Thyroid gland (tissue), 4 donors: ENCODE data around the gene CYGB. TPM values are rescaled to one million over a fixed set of nuclear protein-coding genes. Genes with fewer than 3 reads are reported as not detected.

Experiments used
- DNase-seq, 2 donors: peaks; one replicate each; pipeline ENCODE4 v3.0.0-alpha.2; 2019
- H3K27ac ChIP-seq, 3 donors: fragments of 200-600 bp; sonication (generic); 1 replicate in 2 of 3; 2 replicates in 1 of 3; pipeline ENCODE4 v1.5.1; 2016 to 2019; ENCODE audit warnings: mild to moderate bottlenecking in 1 of 3, moderate library complexity in 1 of 3
- H3K27me3 ChIP-seq: fragments of 200-600 bp; sonication (generic); one replicate; pipeline ENCODE4 v1.5.1; 2019
- H3K36me3 ChIP-seq, 2 donors: fragments of 200-600 bp; sonication (generic); one replicate each; pipeline ENCODE4 v1.5.1; 2016 to 2019
- H3K4me1 ChIP-seq, 2 donors: fragments of 200-600 bp; sonication (generic); one replicate each; pipeline ENCODE4 v1.5.1; 2017 to 2019
- H3K4me3 ChIP-seq, 3 donors: fragments of 200-600 bp; sonication (generic); replicated peaks in 1 of 3; 1 replicate in 2 of 3; 2 replicates in 1 of 3; pipeline ENCODE4 v1.5.1; 2016; ENCODE audit warnings: mild to moderate bottlenecking in 1 of 3
- H3K9me3 ChIP-seq: fragments of 200-600 bp; sonication (generic); one replicate; pipeline ENCODE4 v1.5.1; 2017
- POLR2A ChIP-seq, 2 donors: fragments of 450-650 bp; IDR thresholded peaks; one replicate each; pipeline ENCODE4 v1.6.1; 2017; ENCODE audit warnings: antibody characterized with exemption in 2 of 2, mild to moderate bottlenecking in 2 of 2, moderate library complexity in 1 of 2
- WGBS, 2 donors: methylation state at CpG; one replicate each; pipeline ENCODE4 v1.1.5; 2017; 5-methylcytosine and 5-hydroxymethylcytosine counted together
- intact Hi-C: fragments of 100-400 bp; cut with DNase I; formaldehyde crosslinking; loops from one replicate; pipeline ENCODE4 v1.15.1; 2023
- total RNA-seq, 4 donors: library from RNA; depleted of rRNA; stranded (reverse); fragments of >200 nt; gene quantifications; one replicate each; pipeline ENCODE4 v1.2.3, GENCODE V29; 2016
- TF ChIP-seq, protein P1 (sequence below), 6 experiments: fragments of 200-600 bp in 3 of 6; fragments of 450-650 bp in 3 of 6; sonication (generic) in 3 of 6; IDR thresholded peaks; one replicate each; pipeline ENCODE4 v1.5.1; 2016 to 2019; ENCODE audit warnings: antibody characterized with exemption in 6 of 6, mild to moderate bottlenecking in 2 of 6, inconsistent platforms in 1 of 6, moderate library complexity in 1 of 6

Gene CYGB
- total RNA-seq, 4 donors from 2014 or later: 14.7 to 32.3 (median 25.6) TPM

DNA sequence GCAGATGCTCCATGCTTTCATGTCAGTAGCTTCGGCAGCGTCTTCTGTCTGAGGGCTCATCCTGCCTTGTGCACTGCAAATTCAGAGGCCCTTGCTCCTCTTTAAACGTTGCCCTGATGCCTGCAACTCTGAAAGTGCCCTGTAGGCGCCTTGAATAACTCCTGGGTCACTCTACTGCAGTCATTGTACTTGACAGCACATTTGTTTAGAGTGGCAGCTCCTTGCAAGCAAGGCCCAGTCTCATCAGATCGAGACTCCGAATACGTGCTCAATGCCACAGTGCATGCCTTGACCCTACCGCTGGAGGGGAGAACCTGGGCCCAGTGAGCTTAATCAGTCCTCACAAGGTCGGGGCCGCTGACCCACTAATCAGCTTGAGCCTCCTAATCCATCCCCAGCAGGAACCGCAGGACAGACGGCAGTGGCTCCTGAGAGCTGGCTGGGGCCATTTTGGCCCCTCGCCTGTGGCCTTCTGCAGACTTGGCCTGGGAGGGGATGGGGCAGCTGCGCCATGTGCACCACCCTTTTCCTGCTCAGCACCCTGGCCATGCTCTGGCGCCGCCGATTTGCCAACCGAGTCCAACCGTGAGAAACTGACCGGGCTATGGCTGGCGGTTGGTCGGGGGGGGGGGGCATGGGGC is 2.2 kb upstream of the CYGB start, which contains the start of gene PRCD:
TSS of gene PRCD (plus strand) at position 414 of the 641 bp plus-strand sequence. CDS start at position 512, 98 bp downstream.
- H3K27ac ChIP-seq: peak within 1 kb of the TSS; percentile 50 to 85 (median 66)

GRCh38 chr17:76538941-76539570 is 1.5 kb upstream of the CYGB start:
- Histone ChIP-seq H3K36me3 (no peaks in the 10 kb centered on the region), H3K4me3 (no peak overlapping the region), H3K9me3 (no peaks in the 10 kb centered on the region), H3K27me3 (no peaks in the 10 kb centered on the region), H3K27ac (peak overlapping the region; percentile 50 to 85 (median 66)), H3K4me1 (peaks cover 16 to 40% of the 10 kb centered on the region in 2 donors)
- DNase-seq: peak; percentile 53 to 62
- TF ChIP-seq, protein P1, sequence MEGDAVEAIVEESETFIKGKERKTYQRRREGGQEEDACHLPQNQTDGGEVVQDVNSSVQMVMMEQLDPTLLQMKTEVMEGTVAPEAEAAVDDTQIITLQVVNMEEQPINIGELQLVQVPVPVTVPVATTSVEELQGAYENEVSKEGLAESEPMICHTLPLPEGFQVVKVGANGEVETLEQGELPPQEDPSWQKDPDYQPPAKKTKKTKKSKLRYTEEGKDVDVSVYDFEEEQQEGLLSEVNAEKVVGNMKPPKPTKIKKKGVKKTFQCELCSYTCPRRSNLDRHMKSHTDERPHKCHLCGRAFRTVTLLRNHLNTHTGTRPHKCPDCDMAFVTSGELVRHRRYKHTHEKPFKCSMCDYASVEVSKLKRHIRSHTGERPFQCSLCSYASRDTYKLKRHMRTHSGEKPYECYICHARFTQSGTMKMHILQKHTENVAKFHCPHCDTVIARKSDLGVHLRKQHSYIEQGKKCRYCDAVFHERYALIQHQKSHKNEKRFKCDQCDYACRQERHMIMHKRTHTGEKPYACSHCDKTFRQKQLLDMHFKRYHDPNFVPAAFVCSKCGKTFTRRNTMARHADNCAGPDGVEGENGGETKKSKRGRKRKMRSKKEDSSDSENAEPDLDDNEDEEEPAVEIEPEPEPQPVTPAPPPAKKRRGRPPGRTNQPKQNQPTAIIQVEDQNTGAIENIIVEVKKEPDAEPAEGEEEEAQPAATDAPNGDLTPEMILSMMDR (IDR thresholded peaks at IDR 0.05): no peak
- no peak for TF ChIP-seq POLR2A (IDR thresholded peaks at IDR 0.05)
- 54 to 59% methylated on average over 9 of the region's 9 CpGs for WGBS, 2 donors
- intact Hi-C loops: no loop called here

More for the DNA sequence above, 2.2 kb upstream of the CYGB start, which contains the start of gene PRCD:
- 77 to 84% methylated on average over 14 to 17 of the region's 22 CpGs for WGBS, 2 donors
- peaks cover 16 to 42% of the 10 kb centered on the region in 2 donors for H3K4me1 ChIP-seq
- no peaks in the 10 kb centered on the region for H3K9me3 ChIP-seq
- TF ChIP-seq, protein P1 (IDR thresholded peaks at IDR 0.05): peak in 1 of 6 experiments; percentile 11
- no peak for TF ChIP-seq POLR2A (IDR thresholded peaks at IDR 0.05)
- intact Hi-C loops: no loop called here
- H3K36me3 ChIP-seq: no peaks in the 10 kb centered on the region
- DNase-seq: no peak
- no peak within 1 kb of the TSS for H3K4me3 ChIP-seq
- H3K27me3 ChIP-seq: no peaks in the 10 kb centered on the region

DNA sequence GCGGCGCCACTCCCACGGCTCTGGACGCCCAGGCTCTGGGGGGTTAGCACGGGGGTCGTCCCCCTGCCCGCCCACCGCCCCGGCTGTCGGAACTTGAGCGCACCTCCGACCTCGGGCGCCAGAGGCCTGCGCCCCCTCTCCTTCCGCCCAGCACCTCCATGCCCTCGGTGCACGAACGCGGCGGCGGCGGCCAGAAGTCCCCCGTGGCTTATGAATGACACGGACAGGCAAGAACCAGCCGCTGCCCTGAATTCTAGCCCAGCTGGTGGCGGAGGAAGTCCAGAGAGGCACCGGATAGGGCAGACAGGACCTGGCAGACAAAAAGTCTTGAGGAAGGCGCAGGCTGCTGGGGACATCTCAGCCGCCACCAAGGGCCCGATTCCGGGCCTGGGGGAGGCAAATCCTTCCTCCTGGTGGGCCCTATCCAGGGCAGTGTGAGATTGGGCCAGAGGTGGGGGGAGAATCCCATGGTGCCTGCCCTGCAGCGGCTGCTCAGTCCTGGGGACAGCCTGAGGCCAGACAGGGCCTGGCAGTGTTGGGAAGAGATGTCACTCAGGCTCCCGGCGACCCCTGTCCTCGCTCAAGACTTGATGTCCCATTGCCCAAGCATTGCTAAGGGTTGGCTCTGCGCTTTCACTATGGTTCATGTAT is 897 bp upstream of the CYGB start:
- intact Hi-C loops: no loop called here
- Histone ChIP-seq H3K27ac (peak overlapping the region; percentile 50 to 85 (median 66)), H3K36me3 (no peaks in the 10 kb centered on the region), H3K4me1 (peaks cover 16 to 40% of the 10 kb centered on the region in 2 donors), H3K27me3 (no peaks in the 10 kb centered on the region), H3K4me3 (peak overlapping the region in 1 of 3 donors; percentile 47), H3K9me3 (no peaks in the 10 kb centered on the region)
- peak; percentile 26 to 33 for DNase-seq
- 73 to 85% methylated on average over 3 to 14 of the region's 37 CpGs for WGBS, 2 donors
- TF ChIP-seq, protein P1 (IDR thresholded peaks at IDR 0.05): no peak
- TF ChIP-seq POLR2A (IDR thresholded peaks at IDR 0.05): no peak

DNA sequence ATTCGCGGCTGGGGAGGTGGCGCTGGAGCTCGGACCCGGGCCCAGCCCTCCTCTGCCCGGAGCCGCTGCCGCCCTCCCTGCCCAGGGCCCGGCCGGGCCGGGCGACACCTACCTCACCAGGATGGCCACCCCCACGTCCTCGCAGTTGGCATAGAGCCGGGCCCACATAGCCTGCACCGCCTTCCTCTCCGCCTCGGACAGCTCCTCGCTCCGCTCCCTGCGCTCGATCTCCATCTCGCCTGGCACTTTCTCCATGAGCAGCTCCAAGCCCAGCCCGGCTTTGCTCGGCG is 276 bp downstream of the CYGB start:
- peaks cover 16 to 40% of the 10 kb centered on the region in 2 donors for H3K4me1 ChIP-seq
- TF ChIP-seq, protein P1 (IDR thresholded peaks at IDR 0.05): no peak
- no peak for TF ChIP-seq POLR2A (IDR thresholded peaks at IDR 0.05)
- peak overlapping the region in 1 of 3 donors; percentile 47 for H3K4me3 ChIP-seq
- no CpG with 5 or more reads among the region's 26 CpGs for WGBS, 2 donors
- no peaks in the 10 kb centered on the region for H3K27me3 ChIP-seq
- intact Hi-C loops: no loop called here
- peak overlapping the region; percentile 52 to 67 (median 66) for H3K27ac ChIP-seq
- no peaks in the 10 kb centered on the region for H3K9me3 ChIP-seq
- peak; percentile 74 to 79 for DNase-seq
- H3K36me3 ChIP-seq: no peaks in the 10 kb centered on the region
